Gastroesophageal sphincter (tissue), 4 donors: ENCODE data around the gene RFX4. TPM values are rescaled to one million over a fixed set of nuclear protein-coding genes. Genes with fewer than 3 reads are reported as not detected.
A peak's percentile ranks its signal among the peaks of the same experiment; 100 is the strongest.

ENCODE experiments used
- ATAC-seq: fragments of 150-250 bp; one replicate; pipeline ENCODE4 v1.9.1; 2016; ENCODE audit warnings: mild to moderate bottlenecking, moderate library complexity
- H3K27ac ChIP-seq, 4 donors: fragments of 200-600 bp; sonication (generic) in 3 of 4; 1 replicate in 3 of 4; 2 replicates in 1 of 4; pipeline ENCODE4 v1.5.1; 2016 to 2019
- H3K27me3 ChIP-seq: fragments of 200-600 bp; sonication (generic); one replicate; pipeline ENCODE4 v1.5.1; 2019
- H3K36me3 ChIP-seq, 2 donors: fragments of 200-600 bp; sonication (generic); one replicate each; pipeline ENCODE4 v1.5.1; 2019; ENCODE audit warnings: control low read depth in 1 of 2
- H3K4me1 ChIP-seq, 3 donors: fragments of 200-600 bp; sonication (generic); 1 replicate in 2 of 3; 2 replicates in 1 of 3; pipeline ENCODE4 v1.5.1; 2016 to 2019; ENCODE audit warnings: control low read depth in 2 of 3
- H3K4me3 ChIP-seq, 2 donors: fragments of 200-600 bp; sonication (generic); one replicate each; pipeline ENCODE4 v1.5.1; 2019; ENCODE audit warnings: mild to moderate bottlenecking in 1 of 2, moderate library complexity in 1 of 2
- H3K9me3 ChIP-seq, 3 donors: fragments of 200-600 bp; sonication (generic); one replicate each; pipeline ENCODE4 v1.5.1; 2017 to 2019; ENCODE audit warnings: control low read depth in 2 of 3
- EP300 ChIP-seq: sonication (generic); formaldehyde crosslinking; IDR thresholded peaks from one replicate; pipeline ENCODE4 v1.6.1; 2017; ENCODE audit warnings: antibody characterized with exemption, mild to moderate bottlenecking
- POLR2A ChIP-seq, 2 donors: fragments of 450-650 bp; IDR thresholded peaks; one replicate each; pipeline ENCODE4 v1.6.1; 2017; ENCODE audit warnings: antibody characterized with exemption in 2 of 2, mild to moderate bottlenecking in 2 of 2, moderate library complexity in 1 of 2
- POLR2AphosphoS5 ChIP-seq: sonication (generic); formaldehyde crosslinking; IDR thresholded peaks from one replicate; pipeline ENCODE4 v1.6.1; 2017; ENCODE audit warnings: antibody characterized with exemption
- WGBS, 2 donors: methylation state at CpG; one replicate each; pipeline ENCODE4 v1.1.5; 2018; ENCODE audit warnings: low coverage in 1 of 2; 5-methylcytosine and 5-hydroxymethylcytosine counted together
- total RNA-seq, 4 donors: library from RNA; depleted of rRNA; stranded (reverse); fragments of >200 nt; gene quantifications; one replicate each; pipeline ENCODE4 v1.1.0, GENCODE V29; 2016
- TF ChIP-seq, protein P1 (sequence below), 4 experiments: fragments of 200-600 bp in 2 of 4; fragments of 450-650 bp in 2 of 4; sonication (generic) in 1 of 4; IDR thresholded peaks; one replicate each; pipeline ENCODE4 v1.5.1; 2017 to 2019; ENCODE audit warnings: antibody characterized with exemption in 4 of 4, mild to moderate bottlenecking in 2 of 4, moderate library complexity in 2 of 4

RFX4 gene
- total RNA-seq = not detected

DNA sequence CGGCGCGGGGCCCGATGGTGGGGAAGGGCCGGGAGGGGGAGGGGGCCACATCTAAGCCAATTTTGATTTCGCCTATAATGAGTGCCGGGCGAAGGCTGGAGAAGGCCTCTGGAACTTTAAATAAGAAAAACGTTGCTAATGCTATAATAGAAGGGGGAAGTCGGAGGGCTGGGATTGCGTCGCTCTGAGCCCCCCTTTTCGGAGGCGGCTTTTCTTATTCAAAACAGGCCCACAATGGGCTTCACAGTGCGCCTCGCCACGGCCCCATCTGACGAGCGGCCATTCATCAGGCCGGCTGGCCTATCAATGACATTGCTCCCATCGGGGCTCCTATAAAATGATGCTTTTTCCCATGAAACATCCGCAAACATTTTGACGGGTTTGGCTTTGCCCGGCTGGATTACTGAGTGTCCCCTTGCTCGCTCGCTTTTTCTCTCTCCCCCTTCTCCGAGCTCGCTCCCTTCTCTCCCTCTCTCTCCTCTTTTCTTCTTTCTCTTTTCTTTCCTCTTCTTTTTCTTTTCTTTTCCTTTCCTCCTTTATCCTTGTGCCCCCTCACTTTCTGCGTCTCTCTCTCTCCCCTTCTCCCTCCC is at the start of gene RFX4:
TSS of gene RFX4 (plus strand) at position 364 of the 590 bp plus-strand sequence. CDS start 317 bp downstream, outside the sequence.
- TF ChIP-seq EP300 (no peak), POLR2A (IDR thresholded peaks at IDR 0.05) (no peak), POLR2AphosphoS5 (no peak)
- TF ChIP-seq, protein P1, sequence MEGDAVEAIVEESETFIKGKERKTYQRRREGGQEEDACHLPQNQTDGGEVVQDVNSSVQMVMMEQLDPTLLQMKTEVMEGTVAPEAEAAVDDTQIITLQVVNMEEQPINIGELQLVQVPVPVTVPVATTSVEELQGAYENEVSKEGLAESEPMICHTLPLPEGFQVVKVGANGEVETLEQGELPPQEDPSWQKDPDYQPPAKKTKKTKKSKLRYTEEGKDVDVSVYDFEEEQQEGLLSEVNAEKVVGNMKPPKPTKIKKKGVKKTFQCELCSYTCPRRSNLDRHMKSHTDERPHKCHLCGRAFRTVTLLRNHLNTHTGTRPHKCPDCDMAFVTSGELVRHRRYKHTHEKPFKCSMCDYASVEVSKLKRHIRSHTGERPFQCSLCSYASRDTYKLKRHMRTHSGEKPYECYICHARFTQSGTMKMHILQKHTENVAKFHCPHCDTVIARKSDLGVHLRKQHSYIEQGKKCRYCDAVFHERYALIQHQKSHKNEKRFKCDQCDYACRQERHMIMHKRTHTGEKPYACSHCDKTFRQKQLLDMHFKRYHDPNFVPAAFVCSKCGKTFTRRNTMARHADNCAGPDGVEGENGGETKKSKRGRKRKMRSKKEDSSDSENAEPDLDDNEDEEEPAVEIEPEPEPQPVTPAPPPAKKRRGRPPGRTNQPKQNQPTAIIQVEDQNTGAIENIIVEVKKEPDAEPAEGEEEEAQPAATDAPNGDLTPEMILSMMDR (IDR thresholded peaks at IDR 0.05) = no peak
- Histone ChIP-seq H3K4me3 (peak within 1 kb of the TSS in 1 of 2 donors; percentile 46), H3K27ac (no peak within 1 kb of the TSS), H3K27me3 (peaks cover 100% of the 10 kb centered on the region), H3K9me3 (no peaks in the 10 kb centered on the region), H3K36me3 (no peaks in the 10 kb centered on the region), H3K4me1 (peaks cover 0 to 74% (median 35%) of the 10 kb centered on the region in 3 donors)
- 1 to 7% methylated on average over 14 to 21 of the region's 29 CpGs for WGBS, 2 donors
- no peak for ATAC-seq

DNA sequence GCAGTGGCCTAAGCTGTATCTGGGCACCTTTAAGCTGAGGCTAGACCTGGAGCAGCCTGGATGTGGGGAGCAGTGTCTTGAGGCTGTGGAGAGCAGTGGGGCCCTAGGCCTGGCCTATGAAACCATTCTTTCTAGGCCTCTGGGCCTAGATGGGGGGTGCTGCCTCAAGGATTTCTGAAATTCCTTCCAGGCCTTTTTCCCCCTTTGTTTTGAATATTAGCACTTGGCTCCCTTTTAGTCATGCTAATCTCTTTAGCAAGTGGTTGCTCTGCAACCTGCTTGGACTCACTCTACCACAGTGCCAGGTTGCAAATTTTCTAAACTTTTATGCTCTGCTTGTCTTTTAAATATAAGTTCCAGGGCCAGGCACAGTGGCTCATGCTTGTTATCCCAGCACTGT is 41.6 kb upstream of the RFX4 start:
- H3K4me3 ChIP-seq = no peak overlapping the region
- H3K4me1 ChIP-seq = no peaks in the 10 kb centered on the region
- peaks cover 0 to 30% (median 0%) of the 10 kb centered on the region in 3 donors for H3K9me3 ChIP-seq
- no peak overlapping the region for H3K27ac ChIP-seq
- ATAC-seq = no peak
- H3K27me3 ChIP-seq = no peaks in the 10 kb centered on the region
- TF ChIP-seq, protein P1 (IDR thresholded peaks at IDR 0.05) = no peak
- TF ChIP-seq EP300 = no peak
- no peak for TF ChIP-seq POLR2AphosphoS5
- TF ChIP-seq POLR2A (IDR thresholded peaks at IDR 0.05) = no peak
- H3K36me3 ChIP-seq = no peaks in the 10 kb centered on the region

DNA sequence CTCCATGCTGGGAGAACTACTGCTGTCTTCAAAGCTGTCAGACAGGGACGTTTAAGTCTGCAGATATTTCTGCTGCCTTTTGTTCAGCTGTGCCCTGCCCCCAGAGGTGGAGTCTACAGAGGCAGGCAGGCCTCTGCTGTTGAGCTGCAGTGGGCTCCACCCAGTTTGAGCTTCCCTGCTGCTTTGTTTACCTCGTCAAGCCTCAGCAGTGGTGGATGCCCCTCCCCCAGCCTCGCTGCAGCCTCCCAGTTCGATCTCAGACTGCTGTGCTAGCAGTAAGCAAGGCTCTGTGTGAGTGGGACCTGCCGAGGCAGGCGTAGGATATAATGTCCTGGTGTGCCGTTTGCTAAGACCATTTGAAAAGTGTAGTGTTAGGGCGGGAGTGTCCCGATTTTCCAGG is 31.4 kb upstream of the RFX4 start:
- Histone ChIP-seq H3K36me3 (no peaks in the 10 kb centered on the region), H3K27ac (no peak overlapping the region), H3K4me1 (no peaks in the 10 kb centered on the region), H3K9me3 (peaks cover 0 to 8% (median 0%) of the 10 kb centered on the region in 3 donors), H3K27me3 (peaks cover 11% of the 10 kb centered on the region), H3K4me3 (no peak overlapping the region)
- ATAC-seq = no peak
- WGBS, 2 donors = 27% methylated on average over 2 of the region's 9 CpGs; no CpG with 5 or more reads in 1 of the 2 donors
- no peak for TF ChIP-seq POLR2A (IDR thresholded peaks at IDR 0.05)
- TF ChIP-seq, protein P1 (IDR thresholded peaks at IDR 0.05) = no peak
- no peak for TF ChIP-seq POLR2AphosphoS5
- TF ChIP-seq EP300 = no peak

DNA sequence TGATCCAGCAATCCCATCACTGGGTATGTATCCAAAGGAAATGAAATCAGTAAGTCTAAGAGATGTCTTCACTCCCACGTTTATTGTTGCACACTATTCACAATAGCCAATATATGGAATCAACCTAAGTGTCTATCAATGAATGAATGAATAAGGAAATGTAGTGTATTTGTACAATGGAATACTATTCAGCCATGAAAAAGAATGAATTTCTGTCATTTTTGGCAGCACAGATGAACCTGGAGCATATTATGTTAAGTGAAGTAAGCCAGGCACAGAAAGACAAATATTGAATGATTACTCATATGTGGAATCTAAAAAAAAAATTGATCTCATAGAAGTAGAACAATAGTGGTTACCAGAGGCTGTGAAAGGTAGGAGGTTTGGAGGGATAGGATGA is 30.6 kb upstream of the RFX4 start:
- WGBS, 2 donors = 100% methylated on average over 1 of the region's 1 CpG
- H3K36me3 ChIP-seq = no peaks in the 10 kb centered on the region
- H3K9me3 ChIP-seq = peaks cover 0 to 8% (median 0%) of the 10 kb centered on the region in 3 donors
- no peak overlapping the region for H3K27ac ChIP-seq
- no peak for ATAC-seq
- no peaks in the 10 kb centered on the region for H3K4me1 ChIP-seq
- TF ChIP-seq POLR2A (IDR thresholded peaks at IDR 0.05) = no peak
- TF ChIP-seq EP300 = no peak
- no peak for TF ChIP-seq POLR2AphosphoS5
- TF ChIP-seq, protein P1 (IDR thresholded peaks at IDR 0.05) = no peak
- H3K4me3 ChIP-seq = no peak overlapping the region
- H3K27me3 ChIP-seq = peaks cover 11% of the 10 kb centered on the region

DNA sequence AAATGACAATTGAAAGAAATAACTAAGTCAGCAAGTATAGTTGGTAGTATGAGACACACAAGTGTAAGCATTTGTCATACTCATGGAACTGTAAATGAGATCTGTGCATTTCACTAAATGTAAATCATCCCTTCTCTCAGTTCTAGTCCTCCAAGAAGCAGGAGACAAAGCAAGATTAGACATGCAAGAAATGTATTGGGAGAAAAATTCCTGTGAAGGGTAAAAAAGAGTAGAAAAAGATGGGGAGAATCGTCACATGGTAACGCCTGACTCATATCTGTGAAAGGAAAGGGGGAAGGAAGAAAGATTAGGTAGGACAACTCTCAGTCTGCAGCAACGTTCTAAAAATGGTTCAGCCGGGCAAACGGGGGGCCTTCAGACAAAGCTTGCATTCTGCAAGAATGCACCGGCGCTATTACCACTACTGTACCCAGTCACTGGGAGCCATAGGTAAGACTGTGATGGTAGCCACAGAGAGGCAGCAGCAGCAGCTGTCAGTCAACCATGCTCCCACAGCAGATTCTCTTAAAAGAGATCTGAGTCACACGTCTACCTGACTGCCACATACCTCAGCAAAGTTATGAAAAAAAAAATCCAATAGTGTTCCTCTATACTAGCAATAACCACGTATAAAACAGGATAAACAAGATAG is 18.0 kb upstream of the RFX4 start:
- no peaks in the 10 kb centered on the region for H3K36me3 ChIP-seq
- peaks cover 0 to 32% (median 0%) of the 10 kb centered on the region in 3 donors for H3K9me3 ChIP-seq
- TF ChIP-seq, protein P1 (IDR thresholded peaks at IDR 0.05) = no peak
- TF ChIP-seq POLR2AphosphoS5 (no peak), POLR2A (IDR thresholded peaks at IDR 0.05) (no peak), EP300 (no peak)
- peaks cover 58% of the 10 kb centered on the region for H3K27me3 ChIP-seq
- no peak overlapping the region for H3K4me3 ChIP-seq
- no peak overlapping the region for H3K27ac ChIP-seq
- ATAC-seq = no peak
- no peaks in the 10 kb centered on the region for H3K4me1 ChIP-seq
- 45 to 60% methylated on average over 2 to 9 of the region's 9 CpGs for WGBS, 2 donors
